Measurements from ENCODE around the gene CAMK1D.

The CAMK1D gene

GRCh38 chr10:12644380-12645144 is 295.2 kb downstream of the CAMK1D start:
- H3K4me1 ChIP-seq (ENCODE audit: control insufficient read depth, insufficient read depth, low read length): no peaks in the 10 kb centered on the region
- no peak overlapping the region for H3K4me3 ChIP-seq (ENCODE audit: low read length)
- no peaks in the 10 kb centered on the region for H3K27me3 ChIP-seq (ENCODE audit: control insufficient read depth, insufficient read depth, low read length)
- no peak overlapping the region for H3K9ac ChIP-seq (ENCODE audit: low read length)
- H3K9me3 ChIP-seq (ENCODE audit: control insufficient read depth, low read length): no peaks in the 10 kb centered on the region
- no peaks in the 10 kb centered on the region for H3K36me3 ChIP-seq (ENCODE audit: control insufficient read depth, insufficient read depth, low read length)

GRCh38 chr10:12645449-12645848 is 296.1 kb downstream of the CAMK1D start:
- H3K4me3 ChIP-seq (ENCODE audit: low read length): no peak overlapping the region
- H3K36me3 ChIP-seq (ENCODE audit: control insufficient read depth, insufficient read depth, low read length): no peaks in the 10 kb centered on the region
- no peaks in the 10 kb centered on the region for H3K27me3 ChIP-seq (ENCODE audit: control insufficient read depth, insufficient read depth, low read length)
- H3K4me1 ChIP-seq (ENCODE audit: control insufficient read depth, insufficient read depth, low read length): no peaks in the 10 kb centered on the region
- no peak overlapping the region for H3K9ac ChIP-seq (ENCODE audit: low read length)
- H3K9me3 ChIP-seq (ENCODE audit: control insufficient read depth, low read length): no peaks in the 10 kb centered on the region

- H3K27me3 ChIP-seq (ENCODE audit: control insufficient read depth, insufficient read depth, low read length): no peaks in the 10 kb centered on the region
- H3K36me3 ChIP-seq (ENCODE audit: control insufficient read depth, insufficient read depth, low read length): no peaks in the 10 kb centered on the region
- H3K9me3 ChIP-seq (ENCODE audit: control insufficient read depth, low read length): no peaks in the 10 kb centered on the region
- no peak overlapping the region for H3K9ac ChIP-seq (ENCODE audit: low read length)
- no peaks in the 10 kb centered on the region for H3K4me1 ChIP-seq (ENCODE audit: control insufficient read depth, insufficient read depth, low read length)
- no peak overlapping the region for H3K4me3 ChIP-seq (ENCODE audit: low read length)
These were observed 299.8 kb downstream of the CAMK1D start for GRCh38 chr10:12649012-12649584.

- Histone ChIP-seq H3K4me3 (ENCODE audit: low read length) (no peak overlapping the region), H3K9me3 (ENCODE audit: control insufficient read depth, low read length) (no peaks in the 10 kb centered on the region), H3K4me1 (ENCODE audit: control insufficient read depth, insufficient read depth, low read length) (no peaks in the 10 kb centered on the region), H3K36me3 (ENCODE audit: control insufficient read depth, insufficient read depth, low read length) (no peaks in the 10 kb centered on the region), H3K9ac (ENCODE audit: low read length) (no peak overlapping the region), H3K27me3 (ENCODE audit: control insufficient read depth, insufficient read depth, low read length) (no peaks in the 10 kb centered on the region)
These were observed 300.8 kb downstream of the CAMK1D start for GRCh38 chr10:12650122-12650521.

- no peak overlapping the region for H3K9ac ChIP-seq (ENCODE audit: low read length)
- H3K9me3 ChIP-seq (ENCODE audit: control insufficient read depth, low read length): no peaks in the 10 kb centered on the region
- no peak overlapping the region for H3K4me3 ChIP-seq (ENCODE audit: low read length)
- H3K4me1 ChIP-seq (ENCODE audit: control insufficient read depth, insufficient read depth, low read length): no peaks in the 10 kb centered on the region
- H3K27me3 ChIP-seq (ENCODE audit: control insufficient read depth, insufficient read depth, low read length): no peaks in the 10 kb centered on the region
- no peaks in the 10 kb centered on the region for H3K36me3 ChIP-seq (ENCODE audit: control insufficient read depth, insufficient read depth, low read length)
These were observed 301.4 kb downstream of the CAMK1D start for GRCh38 chr10:12650538-12651298.

- Histone ChIP-seq H3K4me1 (ENCODE audit: control insufficient read depth, insufficient read depth, low read length) (no peaks in the 10 kb centered on the region), H3K9me3 (ENCODE audit: control insufficient read depth, low read length) (no peaks in the 10 kb centered on the region), H3K27me3 (ENCODE audit: control insufficient read depth, insufficient read depth, low read length) (no peaks in the 10 kb centered on the region), H3K9ac (ENCODE audit: low read length) (no peak overlapping the region), H3K4me3 (ENCODE audit: low read length) (no peak overlapping the region), H3K36me3 (ENCODE audit: control insufficient read depth, insufficient read depth, low read length) (no peaks in the 10 kb centered on the region)
These were observed 306.6 kb downstream of the CAMK1D start for GRCh38 chr10:12655940-12656339.

- Histone ChIP-seq H3K36me3 (ENCODE audit: control insufficient read depth, insufficient read depth, low read length) (no peaks in the 10 kb centered on the region), H3K9me3 (ENCODE audit: control insufficient read depth, low read length) (no peaks in the 10 kb centered on the region), H3K4me3 (ENCODE audit: low read length) (no peak overlapping the region), H3K9ac (ENCODE audit: low read length) (no peak overlapping the region), H3K27me3 (ENCODE audit: control insufficient read depth, insufficient read depth, low read length) (no peaks in the 10 kb centered on the region), H3K4me1 (ENCODE audit: control insufficient read depth, insufficient read depth, low read length) (no peaks in the 10 kb centered on the region)
These were observed 307.3 kb downstream of the CAMK1D start for GRCh38 chr10:12656518-12657142.

- Histone ChIP-seq H3K9me3 (ENCODE audit: control insufficient read depth, low read length) (no peaks in the 10 kb centered on the region), H3K4me1 (ENCODE audit: control insufficient read depth, insufficient read depth, low read length) (no peaks in the 10 kb centered on the region), H3K27me3 (ENCODE audit: control insufficient read depth, insufficient read depth, low read length) (no peaks in the 10 kb centered on the region), H3K36me3 (ENCODE audit: control insufficient read depth, insufficient read depth, low read length) (no peaks in the 10 kb centered on the region), H3K9ac (ENCODE audit: low read length) (no peak overlapping the region), H3K4me3 (ENCODE audit: low read length) (no peak overlapping the region)
These were observed 308.1 kb downstream of the CAMK1D start for GRCh38 chr10:12657489-12657888.

GRCh38 chr10:12658526-12658925 is 309.2 kb downstream of the CAMK1D start:
- H3K4me1 ChIP-seq (ENCODE audit: control insufficient read depth, insufficient read depth, low read length): no peaks in the 10 kb centered on the region
- no peaks in the 10 kb centered on the region for H3K36me3 ChIP-seq (ENCODE audit: control insufficient read depth, insufficient read depth, low read length)
- H3K9ac ChIP-seq (ENCODE audit: low read length): no peak overlapping the region
- H3K27me3 ChIP-seq (ENCODE audit: control insufficient read depth, insufficient read depth, low read length): no peaks in the 10 kb centered on the region
- H3K9me3 ChIP-seq (ENCODE audit: control insufficient read depth, low read length): no peaks in the 10 kb centered on the region
- no peak overlapping the region for H3K4me3 ChIP-seq (ENCODE audit: low read length)

- H3K36me3 ChIP-seq (ENCODE audit: control insufficient read depth, insufficient read depth, low read length): no peaks in the 10 kb centered on the region
- no peak overlapping the region for H3K4me3 ChIP-seq (ENCODE audit: low read length)
- H3K9ac ChIP-seq (ENCODE audit: low read length): no peak overlapping the region
- no peaks in the 10 kb centered on the region for H3K4me1 ChIP-seq (ENCODE audit: control insufficient read depth, insufficient read depth, low read length)
- no peaks in the 10 kb centered on the region for H3K9me3 ChIP-seq (ENCODE audit: control insufficient read depth, low read length)
- no peaks in the 10 kb centered on the region for H3K27me3 ChIP-seq (ENCODE audit: control insufficient read depth, insufficient read depth, low read length)
These were observed 310.4 kb downstream of the CAMK1D start for GRCh38 chr10:12659706-12660105.

- H3K27me3 ChIP-seq (ENCODE audit: control insufficient read depth, insufficient read depth, low read length): no peaks in the 10 kb centered on the region
- H3K4me1 ChIP-seq (ENCODE audit: control insufficient read depth, insufficient read depth, low read length): no peaks in the 10 kb centered on the region
These were observed 311.5 kb downstream of the CAMK1D start for GRCh38 chr10:12660812-12661211.

GRCh38 chr10:12661671-12662070 is 312.3 kb downstream of the CAMK1D start:
- Histone ChIP-seq H3K9ac (ENCODE audit: low read length) (no peak overlapping the region), H3K4me1 (ENCODE audit: control insufficient read depth, insufficient read depth, low read length) (no peaks in the 10 kb centered on the region), H3K4me3 (ENCODE audit: low read length) (no peak overlapping the region), H3K27me3 (ENCODE audit: control insufficient read depth, insufficient read depth, low read length) (no peaks in the 10 kb centered on the region), H3K9me3 (ENCODE audit: control insufficient read depth, low read length) (no peaks in the 10 kb centered on the region), H3K36me3 (ENCODE audit: control insufficient read depth, insufficient read depth, low read length) (no peaks in the 10 kb centered on the region)

More at GRCh38 chr10:12660812-12661211, 311.5 kb downstream of the CAMK1D start:
- Histone ChIP-seq H3K9me3 (ENCODE audit: control insufficient read depth, low read length) (no peaks in the 10 kb centered on the region), H3K9ac (ENCODE audit: low read length) (no peak overlapping the region), H3K36me3 (ENCODE audit: control insufficient read depth, insufficient read depth, low read length) (no peaks in the 10 kb centered on the region), H3K4me3 (ENCODE audit: low read length) (no peak overlapping the region)
